Measurements from ENCODE around the gene TNIK.
A peak's percentile ranks its signal among the peaks of the same experiment; 100 is the strongest.

The TNIK gene

DNA sequence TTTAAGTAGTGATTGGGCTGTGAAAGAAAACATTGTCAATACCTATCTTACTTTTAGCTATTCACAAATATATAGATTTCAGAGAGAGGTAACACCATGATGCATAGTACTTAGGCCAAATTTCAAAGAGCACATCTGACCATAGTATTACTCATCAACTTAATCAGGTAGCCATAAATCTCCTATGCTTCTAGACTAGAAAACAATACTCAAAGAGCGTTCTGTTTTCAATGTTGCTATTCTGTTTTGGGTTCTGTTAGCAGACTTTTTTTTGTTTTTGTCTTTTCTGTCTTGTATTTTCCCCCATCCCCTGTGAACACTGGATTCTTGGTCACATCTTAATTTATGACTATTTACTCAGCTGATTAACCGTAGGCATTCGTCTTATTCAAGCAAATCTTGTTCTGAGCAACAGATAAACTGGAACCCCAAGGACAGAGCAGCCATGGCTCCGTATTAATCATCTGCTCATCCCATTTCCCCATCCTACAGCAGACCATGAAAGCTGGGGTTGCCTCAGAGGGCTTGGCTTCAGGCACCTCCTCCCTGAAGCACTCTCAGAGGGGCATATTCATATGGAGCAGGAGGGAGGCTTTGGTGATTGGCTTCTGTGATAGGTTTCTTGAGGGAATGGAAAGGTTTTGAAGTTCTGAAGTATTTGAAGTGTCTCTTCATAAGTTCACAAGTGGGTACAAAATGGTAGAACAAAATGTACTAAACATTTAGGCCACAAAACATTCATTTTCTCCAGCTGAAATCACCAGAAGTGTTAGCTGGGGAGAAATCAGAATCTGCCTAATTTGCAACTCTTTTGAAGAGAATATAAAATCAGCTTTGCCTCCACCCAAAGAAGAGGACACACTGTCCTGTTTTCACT, 105.3 kb downstream of the TNIK start:
- DNase-seq, result no peak

DNA sequence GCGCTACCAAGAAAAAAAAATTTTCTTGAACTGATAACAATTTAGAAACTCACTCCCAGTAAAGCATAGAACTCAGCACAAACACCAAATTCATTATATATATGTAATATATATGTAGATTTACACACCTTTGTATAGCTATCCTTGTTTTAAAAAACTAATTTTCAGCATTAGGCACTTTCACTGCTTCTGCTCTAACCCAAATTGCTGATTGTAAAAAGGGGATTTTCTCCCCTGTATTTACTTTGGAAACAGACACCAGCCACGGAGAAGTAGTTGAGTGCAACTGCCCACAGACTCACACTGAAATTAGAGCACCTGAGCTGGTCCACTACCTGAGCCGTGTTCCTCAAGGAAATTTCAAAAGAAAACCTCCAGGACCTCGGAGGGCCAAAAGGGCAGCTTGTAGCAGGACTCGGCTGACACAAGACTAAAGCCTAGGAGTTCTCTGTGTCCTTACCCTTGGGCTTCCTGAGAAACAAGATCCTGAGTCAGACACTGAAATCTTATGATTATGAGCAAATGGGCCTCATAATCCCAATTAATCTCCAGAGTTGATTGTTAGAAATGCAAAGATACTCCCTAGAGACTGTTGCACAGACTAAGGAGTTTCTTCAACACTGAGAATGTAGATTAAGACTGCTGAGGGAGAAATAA, 106.0 kb downstream of the TNIK start:
- DNase-seq, result no peak

DNA sequence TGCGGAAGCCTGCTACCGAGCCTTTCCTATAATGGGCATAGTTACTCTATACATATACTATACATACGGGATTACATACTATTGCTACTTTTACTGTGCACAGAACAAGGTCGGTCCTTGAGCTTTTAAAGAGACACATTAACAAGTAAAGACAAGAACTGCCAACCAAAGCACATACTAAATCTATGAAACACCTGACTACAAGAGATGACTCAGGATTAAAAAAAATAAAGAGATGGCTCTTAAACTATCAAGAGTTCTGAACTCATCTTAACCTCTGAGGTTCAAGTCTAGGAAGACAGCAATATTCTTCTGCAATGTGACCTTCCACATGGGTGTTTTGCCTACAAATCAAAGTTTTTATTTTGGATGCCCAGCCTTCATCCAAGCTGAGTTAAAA, 106.8 kb downstream of the TNIK start:
- DNase-seq, result no peak

DNA sequence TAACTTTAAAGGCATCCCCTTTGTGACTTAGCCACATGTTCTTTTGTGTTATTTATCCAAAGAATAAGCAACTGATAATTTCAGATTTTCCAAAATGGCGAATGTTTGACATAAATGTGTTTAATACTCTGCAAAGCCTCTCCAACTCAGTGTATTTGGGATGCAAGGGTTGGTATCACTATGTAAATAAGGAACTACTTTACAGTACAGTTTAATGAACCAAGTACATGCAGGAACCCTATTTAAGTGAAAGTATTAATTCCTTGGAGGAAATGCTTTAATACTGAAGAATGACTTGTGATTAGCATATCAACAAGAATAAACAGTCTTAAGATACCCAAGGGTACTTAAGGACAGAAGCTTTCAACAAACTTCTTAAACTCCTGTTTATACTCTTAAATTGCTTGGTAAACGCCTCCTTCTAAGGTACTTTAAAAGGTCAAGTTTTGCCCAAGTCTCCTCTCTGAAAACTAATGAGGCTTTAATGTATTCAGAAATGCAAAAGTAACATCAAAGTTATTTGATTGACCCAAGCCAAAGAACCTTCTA, 107.7 kb downstream of the TNIK start:
- DNase-seq, result no peak

DNA sequence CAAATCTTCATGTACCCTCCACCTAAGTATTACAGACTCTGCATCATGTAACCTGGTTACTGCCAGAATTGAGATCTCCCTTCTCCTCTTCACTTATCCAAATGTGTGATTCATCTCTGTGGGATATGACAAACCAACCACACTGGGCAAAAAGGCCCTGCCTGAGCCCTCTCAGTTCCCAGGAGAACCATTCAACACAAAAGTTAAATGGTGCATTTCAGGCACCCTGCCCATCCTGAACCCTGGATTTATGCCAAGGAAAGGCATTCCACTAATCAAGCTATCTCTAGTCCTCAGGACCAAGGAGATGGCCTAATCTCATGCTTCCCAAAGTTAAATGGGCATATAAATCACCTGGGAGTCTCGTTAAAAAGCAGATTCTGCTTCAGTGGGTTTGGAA, 108.5 kb downstream of the TNIK start:
- DNase-seq, result peak; percentile 34

DNA sequence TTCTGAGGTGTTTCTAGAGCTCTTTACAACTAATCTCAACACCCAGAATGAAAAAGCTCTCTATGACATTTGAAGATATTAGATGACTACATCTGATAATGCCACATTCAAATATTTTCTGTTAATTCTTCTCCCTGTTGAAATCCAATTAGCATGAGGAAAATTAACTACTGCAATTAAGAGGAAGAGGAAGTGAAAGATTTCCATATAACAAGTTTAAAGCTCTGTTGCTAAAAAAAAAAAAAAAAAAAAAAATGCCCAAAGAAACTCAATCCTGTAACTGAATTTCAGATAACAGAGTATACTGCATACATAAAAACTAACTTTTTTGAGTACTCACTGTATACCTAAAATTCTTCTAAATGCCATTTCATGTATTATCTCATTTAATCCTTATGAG, 109.8 kb downstream of the TNIK start:
- DNase-seq, result no peak

DNA sequence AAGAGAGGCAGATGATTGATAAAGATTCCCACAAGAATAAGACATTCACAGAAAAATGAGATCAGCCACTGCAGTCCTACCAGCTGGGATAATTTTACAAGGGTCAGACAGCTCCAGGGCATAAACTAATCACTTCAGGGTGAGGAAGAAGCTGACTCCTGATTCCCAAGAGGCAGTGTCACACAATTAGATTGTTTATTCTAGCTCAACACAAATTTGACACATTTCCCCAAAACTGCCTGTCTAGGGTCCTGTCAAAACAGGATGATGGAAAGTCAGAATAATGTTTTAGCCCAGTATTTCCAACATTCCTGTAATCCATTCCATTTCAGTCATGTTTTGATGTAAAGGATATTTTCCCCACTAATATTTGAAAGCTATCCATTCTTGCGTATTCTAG, 110.8 kb downstream of the TNIK start:
- DNase-seq, result no peak

DNA sequence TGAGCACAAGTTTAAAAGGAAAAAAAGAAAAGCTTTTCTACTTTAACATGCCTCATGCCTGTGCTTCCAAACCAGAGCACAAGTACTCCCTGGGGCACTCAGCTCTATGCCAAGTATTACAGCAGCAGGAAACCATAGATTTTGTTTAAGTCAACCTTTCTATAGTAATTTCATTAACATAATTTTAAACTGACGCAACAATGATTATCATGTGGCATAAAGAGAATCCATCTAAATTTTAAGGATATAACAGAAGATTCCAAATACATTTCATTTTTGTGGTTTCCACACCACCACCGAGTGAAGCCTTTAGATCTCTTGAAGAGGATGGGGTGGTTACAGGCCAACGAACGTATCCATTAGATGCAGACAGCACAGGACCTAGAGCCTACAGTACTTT, 112.1 kb downstream of the TNIK start:
- DNase-seq, result no peak

DNA sequence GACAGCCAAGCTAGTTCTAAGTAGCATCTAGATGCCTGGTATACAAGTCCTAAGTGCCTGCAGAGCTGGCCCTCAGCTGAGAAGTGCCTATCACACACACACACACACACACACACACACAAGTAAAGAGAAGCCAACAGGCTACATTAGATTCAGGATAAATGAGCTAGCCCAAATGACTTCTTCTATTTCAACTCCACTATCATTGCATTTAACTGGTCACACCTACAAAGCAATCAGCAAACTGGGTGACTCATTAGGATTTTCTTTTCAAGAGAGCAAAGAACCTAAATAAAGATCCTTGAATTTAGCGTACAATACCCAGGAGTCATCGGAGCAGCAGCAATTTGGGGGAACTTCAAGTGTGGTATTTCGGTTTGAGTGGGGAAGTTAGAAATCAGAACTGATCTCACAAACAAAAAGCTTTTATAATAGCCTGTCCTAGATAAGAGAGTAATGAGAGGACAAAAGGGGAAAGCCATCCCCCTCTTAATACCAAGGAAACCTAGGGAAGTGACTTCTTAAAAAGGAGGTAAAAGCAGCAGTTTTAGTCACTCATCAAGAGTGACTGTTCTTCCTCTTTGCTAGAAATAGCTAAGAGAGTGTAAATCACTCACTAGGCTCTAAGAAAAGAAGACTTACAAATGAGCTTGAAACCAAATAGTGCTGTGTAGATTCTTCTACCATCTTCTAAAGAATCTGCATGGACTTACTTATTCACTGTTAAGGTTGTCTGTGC, 112.7 kb downstream of the TNIK start:
- DNase-seq, result no peak

DNA sequence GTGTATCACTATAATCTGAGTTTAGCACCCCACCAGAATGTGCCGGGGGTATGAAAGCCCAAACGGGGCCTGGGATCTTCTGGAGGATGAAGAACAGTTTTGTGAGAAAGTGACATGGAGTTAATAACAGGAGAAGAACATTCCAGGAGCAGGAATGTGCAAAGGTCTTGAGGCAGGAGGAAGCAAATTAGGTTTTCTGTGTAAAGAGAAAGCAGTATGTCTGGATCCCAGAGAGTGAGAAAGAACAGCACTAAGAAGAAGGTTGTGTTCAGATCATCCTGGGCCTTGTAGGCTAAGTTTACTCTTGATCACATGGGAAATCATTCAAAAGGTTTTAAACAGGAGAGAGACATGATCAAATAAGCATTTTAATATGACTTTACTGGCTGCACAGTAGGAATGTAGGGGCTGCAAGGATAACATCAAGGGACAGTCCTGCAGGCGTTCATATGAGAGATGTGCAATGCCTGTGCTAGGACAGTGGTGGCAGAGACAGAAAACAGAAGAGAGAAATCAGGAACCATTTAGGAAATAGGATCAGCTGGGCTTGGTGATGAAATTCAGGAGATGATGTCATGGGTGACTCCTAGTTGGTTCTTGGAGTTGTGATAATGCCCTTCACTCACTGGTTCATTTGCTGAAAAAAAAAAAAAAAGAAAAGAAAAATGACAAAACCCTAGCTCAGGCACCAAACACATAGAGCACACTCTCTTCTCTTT, 113.5 kb downstream of the TNIK start:
- DNase-seq, result no peak

DNA sequence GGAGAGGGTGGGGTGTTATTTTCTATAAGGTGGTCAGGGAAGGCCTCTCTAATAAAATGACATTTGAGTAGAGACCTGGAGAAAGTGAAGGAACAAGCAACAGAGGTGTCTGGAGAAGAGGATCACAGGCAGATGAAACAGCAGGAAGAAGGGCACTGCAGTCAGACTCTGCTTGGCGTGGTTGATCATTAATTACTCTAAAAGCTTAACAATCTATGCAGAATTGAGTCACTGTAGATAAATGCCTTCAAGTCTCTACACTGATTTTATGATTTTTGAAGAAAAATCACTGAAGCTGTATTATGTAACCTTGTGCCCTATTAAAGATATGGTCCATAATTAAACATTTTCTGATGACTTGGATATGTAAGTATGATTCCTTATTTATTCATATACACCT, 114.2 kb downstream of the TNIK start:
- DNase-seq, result no peak

DNA sequence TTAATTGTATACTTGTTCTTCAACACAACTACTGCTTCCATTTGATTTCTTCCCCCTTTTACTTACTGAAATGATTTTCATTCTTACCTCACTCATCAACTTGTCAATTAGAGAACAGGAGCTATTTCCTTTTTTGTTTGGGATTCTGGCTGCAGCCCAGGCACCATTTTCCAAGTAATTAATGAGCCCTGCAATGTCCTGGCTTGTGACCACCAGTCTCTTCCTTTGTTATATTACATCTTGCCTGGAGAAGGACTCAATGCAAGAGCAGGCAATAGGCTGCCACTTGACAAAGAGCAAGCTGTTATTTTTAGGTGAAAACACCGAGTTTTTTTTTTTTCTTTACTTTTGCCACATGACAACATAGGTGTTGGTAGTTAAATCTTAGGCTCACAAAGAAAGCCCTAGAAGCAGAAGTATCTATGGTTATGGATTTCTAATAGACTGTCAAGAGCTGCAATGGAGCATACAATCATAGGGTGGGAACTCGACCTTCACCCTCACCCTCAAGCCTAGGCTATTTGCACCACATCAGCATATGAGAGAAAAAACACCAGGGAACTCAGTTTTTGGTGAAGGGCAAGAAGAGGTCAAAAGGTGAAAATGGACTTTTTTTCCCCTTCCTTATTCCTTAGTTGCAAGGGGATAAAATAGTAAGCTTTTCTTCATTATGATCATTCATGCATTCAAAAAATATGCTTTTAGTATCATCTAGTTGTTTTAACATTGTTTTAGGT, 114.9 kb downstream of the TNIK start:
- DNase-seq, result peak; percentile 58

DNA sequence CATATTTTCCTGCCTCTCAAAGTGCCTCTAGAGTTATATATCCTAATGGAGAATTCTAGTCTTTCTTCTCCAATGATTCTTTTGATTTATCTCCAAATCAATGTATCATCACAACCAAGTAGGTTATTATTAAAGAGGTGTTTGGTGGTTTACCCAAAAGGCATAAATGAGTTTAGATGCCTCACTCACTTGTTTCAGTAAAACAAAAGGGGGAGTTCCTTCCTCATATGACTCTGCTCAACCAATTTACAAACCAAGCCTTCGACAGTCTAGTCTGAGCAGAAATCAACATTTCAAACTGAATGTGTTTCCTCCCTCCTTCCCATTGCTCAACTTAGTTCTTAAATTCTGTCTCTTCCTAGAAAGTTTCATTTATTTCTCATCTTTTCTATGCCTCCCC, 116.5 kb downstream of the TNIK start:
- no peak for DNase-seq

DNA sequence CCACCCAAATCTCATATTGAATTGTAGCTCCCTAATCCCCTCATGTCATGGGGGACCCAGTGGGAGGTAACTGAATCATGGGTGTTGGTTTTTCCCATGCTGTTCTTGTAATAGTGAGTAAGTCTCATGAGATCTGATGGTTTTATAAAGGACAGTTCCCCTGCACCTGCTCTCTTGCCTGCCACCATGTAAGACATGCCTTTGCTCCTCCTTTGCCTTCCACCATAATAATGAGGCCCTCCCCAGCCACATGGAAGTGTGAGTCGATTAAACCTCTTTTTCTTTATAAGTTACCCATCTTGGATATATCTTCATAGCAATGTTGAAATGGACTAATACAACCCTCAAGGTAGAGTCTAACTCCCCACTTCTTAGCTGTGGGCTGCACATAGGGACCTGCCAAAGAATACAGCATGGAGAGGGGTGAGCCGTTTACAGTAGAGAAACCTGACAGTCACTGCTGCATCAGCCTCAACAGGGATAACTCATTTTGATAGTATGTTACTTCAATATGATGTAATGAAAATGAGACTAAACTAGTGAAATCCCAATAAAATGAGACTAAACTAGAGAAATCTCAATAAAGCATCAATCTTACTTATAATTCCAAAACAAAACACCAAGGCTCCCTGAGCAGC, 117.3 kb downstream of the TNIK start:
- no peak for DNase-seq

DNA sequence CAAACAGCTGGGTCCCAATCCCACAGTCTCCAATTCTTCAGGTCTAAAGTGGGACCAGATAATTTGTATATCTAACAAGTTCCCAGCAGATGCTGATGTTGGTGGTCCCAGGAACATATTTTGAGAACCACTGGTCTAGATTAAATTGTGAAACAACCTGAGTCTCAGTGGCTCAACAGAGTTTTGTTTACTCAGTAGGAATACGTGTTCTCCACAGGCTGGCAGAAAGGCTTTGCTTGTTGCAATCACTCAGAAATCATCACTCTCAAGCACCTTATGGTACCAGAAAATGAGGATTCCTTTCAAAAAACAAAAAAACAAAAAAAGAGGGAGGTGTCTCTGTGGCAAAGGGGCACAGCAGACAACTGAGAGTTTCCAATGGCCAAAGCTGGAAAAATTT, 118.0 kb downstream of the TNIK start:
- no peak for DNase-seq

DNA sequence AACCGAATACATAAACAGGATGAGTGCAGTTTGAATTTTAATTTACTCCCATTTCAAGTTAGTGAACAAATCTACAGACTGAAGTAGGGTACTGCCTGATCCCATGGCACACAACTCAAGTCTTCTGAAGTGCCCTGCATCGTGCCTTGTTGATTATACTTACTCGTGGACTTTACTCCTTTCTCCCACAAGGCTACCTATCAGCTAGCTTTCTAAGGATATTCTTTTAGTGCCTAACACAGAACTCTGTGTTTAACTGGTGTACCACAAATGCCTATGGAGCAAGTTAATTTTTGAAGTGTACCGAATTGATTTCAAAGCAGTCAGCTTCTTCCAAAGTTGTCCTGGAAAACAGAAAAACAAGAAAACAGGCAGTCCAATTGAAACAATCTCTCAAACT, 119.8 kb downstream of the TNIK start:
- DNase-seq, result no peak

DNA sequence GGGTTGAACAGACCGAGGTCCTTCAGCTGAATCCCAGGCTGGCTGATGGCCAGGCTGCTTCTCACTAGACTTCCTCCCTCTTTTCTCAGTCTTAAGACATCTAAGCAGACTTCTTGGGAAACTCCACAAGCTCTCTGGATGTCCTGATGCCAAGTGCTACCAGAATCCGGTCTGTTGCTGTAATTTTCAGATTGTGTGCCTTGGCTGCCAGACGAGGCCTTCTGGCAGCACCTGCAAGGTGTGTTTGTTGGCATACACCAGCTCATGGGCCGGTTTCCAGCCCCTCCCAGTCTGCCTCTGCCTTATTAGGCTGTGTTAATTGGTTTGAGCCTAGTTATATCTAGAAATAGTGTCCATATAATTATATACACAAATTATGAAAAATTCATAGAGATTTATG, 120.6 kb downstream of the TNIK start:
- DNase-seq, result peak; percentile 75

DNA sequence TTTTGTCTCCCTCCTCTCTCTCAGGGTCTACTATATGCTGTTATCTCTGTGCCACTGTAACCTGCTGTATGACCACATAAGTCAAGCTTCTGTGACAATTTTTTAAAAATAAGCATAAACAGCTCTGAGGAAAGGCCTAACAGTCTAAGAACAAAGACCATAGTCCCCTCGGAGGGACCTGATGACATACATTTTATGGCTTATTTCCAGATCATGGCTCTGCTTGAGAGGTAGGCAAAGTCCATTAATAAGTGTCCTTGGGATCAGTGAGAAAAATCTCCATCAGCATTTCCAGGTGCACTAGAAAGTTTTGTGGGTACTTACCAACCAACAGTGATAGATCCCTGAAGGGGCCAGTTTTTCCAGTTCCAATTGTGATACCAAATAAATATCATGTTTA, 123.8 kb downstream of the TNIK start:
- no peak for DNase-seq

DNA sequence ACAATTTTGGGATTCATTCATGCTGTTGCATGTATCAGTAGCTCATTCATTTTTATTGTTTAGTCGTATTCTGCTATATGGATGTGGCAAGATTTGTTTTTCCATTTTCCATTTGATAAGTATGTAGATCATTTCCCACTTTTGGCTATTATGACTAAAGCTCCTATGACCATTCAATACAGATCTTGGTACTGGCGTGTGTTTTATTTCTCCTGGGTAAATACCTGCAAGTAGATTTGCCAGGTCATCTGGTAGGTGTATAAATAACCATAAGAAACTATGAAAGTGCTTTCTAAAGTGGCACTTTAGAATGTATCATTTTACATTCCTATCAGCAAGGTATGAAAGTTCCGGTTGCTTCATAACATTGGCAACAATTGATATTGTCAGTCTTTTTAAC, 124.6 kb downstream of the TNIK start:
- DNase-seq, result no peak

DNA sequence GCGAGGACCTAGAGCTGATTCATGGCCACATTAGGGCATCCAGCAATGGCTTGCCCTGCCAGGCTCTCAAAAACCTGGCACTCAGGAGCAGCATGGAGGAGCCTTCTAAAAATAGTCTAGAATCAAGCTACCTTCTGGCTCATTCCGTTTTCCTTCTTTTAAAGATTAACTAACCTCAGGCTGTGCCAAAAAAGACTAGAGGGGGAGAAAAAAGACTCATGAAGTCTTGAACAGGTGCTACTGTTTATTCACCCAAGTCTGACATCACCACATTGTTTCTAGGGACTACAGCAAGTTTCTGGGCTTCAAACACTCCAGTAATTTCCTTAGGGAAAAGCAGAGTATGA, 125.8 kb downstream of the TNIK start:
- no peak for DNase-seq

DNA sequence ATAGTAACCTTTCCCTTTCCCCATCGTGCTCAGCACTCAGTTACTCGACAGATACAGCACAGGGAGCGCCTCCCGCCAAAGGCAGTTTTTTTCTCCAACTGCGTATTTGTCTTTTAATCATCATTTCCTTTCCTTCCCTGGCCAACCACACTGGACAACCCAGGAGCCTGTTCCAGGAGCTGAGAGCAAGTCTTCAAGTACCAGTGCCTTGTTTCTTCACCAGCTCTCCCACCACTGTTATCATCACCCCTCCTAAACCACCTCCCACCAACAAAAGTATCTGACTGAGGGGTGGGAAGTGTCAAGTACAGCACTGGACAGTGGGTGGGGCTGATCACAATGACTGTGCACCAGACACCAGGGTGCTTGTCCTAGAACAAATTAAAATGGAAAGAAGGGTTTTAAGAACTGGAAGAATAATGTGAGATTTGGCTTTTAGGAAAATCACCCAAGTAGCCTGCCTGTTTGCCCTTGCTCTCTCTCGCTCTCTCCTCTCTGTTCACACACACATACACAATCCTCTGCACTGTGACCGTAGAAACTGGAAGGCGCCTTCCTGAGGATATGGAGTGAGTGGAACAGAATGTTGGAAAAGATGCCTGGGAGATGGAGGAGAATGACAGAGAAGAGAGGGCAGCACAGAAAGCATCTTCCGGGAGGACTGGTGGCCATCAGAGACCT, 126.3 kb downstream of the TNIK start:
- DNase-seq, result no peak
